Ovary (tissue), 9 donors: ENCODE results near the gene NRL. TPM values are rescaled to one million over a fixed set of nuclear protein-coding genes. Genes with fewer than 3 reads are reported as not detected.
"Not testable (repeated sequence)": the region's sequence is repeated elsewhere in the genome, so short reads cannot be mapped to it uniquely, and the experiment has no call there.

Experiments
- DNase-seq, 5 donors: peaks; one replicate each; pipeline ENCODE4 v3.0.0-alpha.2; 2019 to 2020
- H3K27ac ChIP-seq, 2 donors: fragments of 200-600 bp; one replicate each; pipeline versions ENCODE4 v1.5.1 to v1.8.0; 2019 to 2022
- H3K27me3 ChIP-seq: fragments of 200-600 bp; one replicate; pipeline ENCODE4 v1.8.0; 2022
- H3K36me3 ChIP-seq: fragments of 200-600 bp; sonication (generic); one replicate; pipeline ENCODE4 v1.5.1; 2019
- H3K4me1 ChIP-seq: one replicate; pipeline ENCODE4 v1.8.1; 2013; ENCODE audit warnings: mild to moderate bottlenecking, moderate library complexity; ENCODE audit not compliant: insufficient read depth
- H3K4me3 ChIP-seq: fragments of 200-600 bp; sonication (generic); one replicate; pipeline ENCODE4 v1.5.1; 2017
- H3K9me3 ChIP-seq, 2 donors: fragments of 200-600 bp in 1 of 2; sonication (generic) in 1 of 2; one replicate each; pipeline versions ENCODE4 v1.5.1 to v1.8.1; 2013 to 2019; ENCODE audit warnings: mild to moderate bottlenecking in 1 of 2, moderate library complexity in 1 of 2
- CTCF ChIP-seq, 3 donors: fragments of 450-650 bp in 2 of 3; fragments of 200-600 bp in 1 of 3; IDR thresholded peaks; one replicate each; pipeline versions ENCODE4 v1.5.1 to v1.8.0; 2016 to 2022; ENCODE audit warnings: antibody characterized with exemption in 3 of 3, mild to moderate bottlenecking in 1 of 3
- EP300 ChIP-seq: sonication (generic); formaldehyde crosslinking; IDR thresholded peaks from one replicate; pipeline ENCODE4 v1.6.1; 2017; ENCODE audit warnings: antibody characterized with exemption
- POLR2A ChIP-seq: fragments of 450-650 bp; IDR thresholded peaks from one replicate; pipeline ENCODE4 v1.6.1; 2017; ENCODE audit warnings: antibody characterized with exemption, mild to moderate bottlenecking, moderate library complexity
- WGBS, 3 donors: extraction: QIAGEN DNeasy Blood & Tissue Kit in 1 of 3; methylation state at CpG; one replicate each; pipeline versions ENCODE4 v1.1.5 to v1.1.7; 2013 to 2017; 5-methylcytosine and 5-hydroxymethylcytosine counted together
- intact Hi-C, 4 donors: fragments of 100-400 bp; cut with DNase I; formaldehyde crosslinking; loops; one replicate each; pipeline versions ENCODE4 v1.11.0 to v1.15.1; 2022 to 2023
- polyA plus RNA-seq, 2 donors: library from polyadenylated mRNA; stranded (reverse); fragments of 200-250 nt in 1 of 2; fragments of 350-450 nt in 1 of 2; fragmentation: Illumina TruSeq in 1 of 2; extraction: RNeasy Lipid Tissue Mini Kit (QIAGEN cat#74804) in 1 of 2; gene quantifications; one replicate each; pipeline ENCODE4 v1.2.3, GENCODE V29; 2013 to 2014
- total RNA-seq, 7 donors: library from RNA; depleted of rRNA in 2 of 7; stranded (reverse); fragments of >200 nt in 2 of 7; fragmentation: NEBNext Ultra II Directional in 3 of 7; extraction: Animal tissue kit (Norgen Biotek cat#: 25700) in 3 of 7; gene quantifications; one replicate each; pipeline versions ENCODE4 v1.1.0 to v1.2.4, GENCODE V29; 2016 to 2023
- donor health status: DM: no; HTN: no; CAD: no; lungs with moderate emphysema.
- donor health status: DM: no; HTN: no; CAD: no.
- donor health status: Bipolar disorder and iron deficiency.
- donor health status: DM: yes; HTN: yes; CAD: no.
- donor health status: DM: no; HTN: no; CAD: no.
- donor health status: DM: yes; HTN: yes; CAD: no.

The NRL gene
- total and polyA plus RNA-seq, 9 donors = 0.78 to 4.1 (median 2.8) TPM

DNA sequence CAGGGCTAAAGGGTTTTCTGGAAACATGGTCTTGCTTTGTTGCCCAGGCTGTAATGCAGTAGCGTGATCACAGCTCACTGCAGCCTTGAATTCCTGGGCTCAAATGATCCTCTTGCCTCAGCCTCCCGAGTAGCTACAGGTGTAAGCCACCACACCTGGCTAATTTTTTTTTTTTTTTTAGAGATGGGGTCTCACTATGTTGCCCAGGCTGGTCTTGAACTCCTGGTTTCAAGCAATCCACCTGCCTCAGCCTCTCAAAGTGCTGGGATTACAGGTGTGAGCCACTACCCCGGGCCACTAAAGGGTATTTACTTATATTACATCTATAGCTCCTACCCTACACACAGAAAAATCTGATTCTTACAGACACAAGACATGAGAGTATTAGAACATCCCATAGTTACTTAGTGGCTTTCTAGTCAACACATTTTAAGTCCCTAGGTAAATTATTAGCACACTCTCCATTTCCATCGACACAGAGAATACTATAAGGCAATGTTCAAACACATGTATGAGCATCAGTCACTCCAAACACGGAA lies 6.3 kb downstream of the NRL start:
- Histone ChIP-seq H3K27me3 (no peaks in the 10 kb centered on the region), H3K4me1 (no peaks in the 10 kb centered on the region), H3K27ac (no peak overlapping the region), H3K36me3 (no peaks in the 10 kb centered on the region), H3K9me3 (no peaks in the 10 kb centered on the region), H3K4me3 (no peak overlapping the region)
- DNase-seq = peak in 1 of 5 donors; percentile 7
- TF ChIP-seq CTCF (IDR thresholded peaks at IDR 0.05) (no peak), POLR2A (no peak), EP300 (no peak)
- WGBS, 3 donors = 44 to 51% (median 50%) methylated on average over 5 of the region's 5 CpGs
- intact Hi-C loops = loop anchor here in 2 of 4 donors (10.0 kb wide), 1 partner anchor 54 kb away; the partner anchor contains the start of gene CARMIL3 (in 2 of the 2)

DNA sequence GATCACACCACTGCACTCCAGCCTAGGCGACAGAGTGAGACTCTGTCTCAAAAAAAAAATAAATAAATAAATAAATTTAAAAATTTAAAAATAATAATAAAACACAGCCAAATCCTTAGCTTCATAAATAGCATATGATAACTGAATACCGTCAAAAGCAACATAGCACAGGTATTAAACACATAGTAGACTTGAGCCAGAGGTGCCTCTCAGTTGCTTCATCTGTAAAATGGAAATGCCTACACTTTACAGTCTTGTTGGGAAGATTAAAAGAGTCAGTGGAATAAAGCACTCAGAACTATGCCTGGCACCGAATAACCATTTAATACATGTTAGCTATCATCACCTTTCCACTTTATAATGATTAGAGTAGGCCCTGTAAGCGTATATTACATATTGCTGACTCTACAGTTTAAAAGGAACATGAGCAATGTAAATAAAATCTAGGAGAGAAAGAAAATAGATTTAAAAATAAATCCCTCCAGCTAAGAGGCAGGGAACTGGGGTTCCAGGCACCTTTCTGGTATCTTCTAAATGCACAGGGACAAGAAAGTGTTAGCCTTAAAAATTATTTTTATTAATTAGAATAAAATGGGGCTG lies 8.0 kb downstream of the NRL start:
- no peaks in the 10 kb centered on the region for H3K9me3 ChIP-seq
- H3K27ac ChIP-seq = no peak overlapping the region
- no peak for TF ChIP-seq POLR2A
- TF ChIP-seq CTCF (IDR thresholded peaks at IDR 0.05) = no peak
- no peak for TF ChIP-seq EP300
- no peaks in the 10 kb centered on the region for H3K36me3 ChIP-seq
- 86 to 88% (median 88%) methylated on average over 4 of the region's 4 CpGs for WGBS, 3 donors
- no peaks in the 10 kb centered on the region for H3K4me1 ChIP-seq
- intact Hi-C loops = loop anchor here in 2 of 4 donors (10.0 kb wide), 1 partner anchor 52 kb away; the partner anchor contains the start of gene CARMIL3 (in 2 of the 2)
- no peak for DNase-seq
- no peak overlapping the region for H3K4me3 ChIP-seq
- H3K27me3 ChIP-seq = no peaks in the 10 kb centered on the region

- not testable (repeated sequence) for H3K9me3 ChIP-seq, H3K4me3 ChIP-seq, H3K36me3 ChIP-seq, H3K27ac ChIP-seq, H3K4me1 ChIP-seq, H3K27me3 ChIP-seq
- DNase-seq = peak in 1 of 5 donors; percentile 7
- 89 to 91% (median 90%) methylated on average over 8 of the region's 8 CpGs for WGBS, 3 donors
- intact Hi-C loops = loop anchor here in 2 of 4 donors (10.0 kb wide), 1 partner anchor 51 kb away; the partner anchor contains the start of gene CARMIL3 (in 2 of the 2)
These were observed 9.0 kb downstream of the NRL start for GRCh38 chr14:24105609-24106239.

GRCh38 chr14:24103451-24103850 lies 11.3 kb downstream of the NRL start:
- intact Hi-C loops = loop anchor here in 3 of 4 donors (5.0 to 10.0 kb wide), 2 partner anchors 41 to 49 kb away; partner anchors contain the start of gene CARMIL3 (in 2 of the 3)
- no peaks in the 10 kb centered on the region for H3K36me3 ChIP-seq
- 87 to 91% (median 89%) methylated on average over 13 of the region's 13 CpGs for WGBS, 3 donors

More at GRCh38 chr14:24103451-24103850, 11.3 kb downstream of the NRL start:
- no peaks in the 10 kb centered on the region for H3K4me1 ChIP-seq
- H3K27ac ChIP-seq = no peak overlapping the region
- H3K27me3 ChIP-seq = no peaks in the 10 kb centered on the region
- DNase-seq = peak in 1 of 5 donors; percentile 20
- no peaks in the 10 kb centered on the region for H3K9me3 ChIP-seq
- TF ChIP-seq POLR2A (no peak), EP300 (no peak), CTCF (IDR thresholded peaks at IDR 0.05) (no peak)
- H3K4me3 ChIP-seq = no peak overlapping the region
